Measurements from ENCODE around the gene KCNMA1.
"Not testable (repeated sequence)": the region's sequence is repeated elsewhere in the genome, so short reads cannot be mapped to it uniquely, and the experiment has no call there.

The KCNMA1 gene

DNA sequence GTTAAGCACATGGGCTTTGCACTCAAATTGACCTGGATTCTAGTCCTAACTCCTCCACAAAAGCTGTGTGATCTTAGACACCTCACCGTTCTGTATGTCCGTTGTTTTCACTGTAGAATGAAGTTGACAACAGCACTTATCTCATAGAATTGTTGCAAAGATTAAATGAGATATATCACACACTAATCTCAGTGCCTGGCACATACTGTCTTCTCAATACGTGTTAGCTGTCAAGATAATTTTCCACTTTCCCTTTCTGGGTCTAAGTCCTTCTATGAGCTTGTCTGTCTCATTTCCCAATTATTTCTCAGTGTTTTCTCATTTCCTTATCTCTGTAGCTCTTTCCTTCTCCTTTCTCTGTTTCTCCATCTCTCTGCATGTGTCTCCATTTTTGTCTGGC is 296.6 kb downstream of the KCNMA1 start:
- no peak for DNase-seq (ENCODE audit: low read depth)
- TF ChIP-seq CTCF (conservative IDR thresholded peaks at IDR 0.05; ENCODE audit: low read depth, low read length) = no peak

GRCh38 chr10:77339872-77340271 is 297.7 kb downstream of the KCNMA1 start:
- not testable (repeated sequence) for H3K4me3 ChIP-seq (ENCODE audit: low read length); DNase-seq (ENCODE audit: low read depth)

More for the DNA sequence above, 296.6 kb downstream of the KCNMA1 start:
- H3K4me3 ChIP-seq (ENCODE audit: low read length) = no peak overlapping the region

DNA sequence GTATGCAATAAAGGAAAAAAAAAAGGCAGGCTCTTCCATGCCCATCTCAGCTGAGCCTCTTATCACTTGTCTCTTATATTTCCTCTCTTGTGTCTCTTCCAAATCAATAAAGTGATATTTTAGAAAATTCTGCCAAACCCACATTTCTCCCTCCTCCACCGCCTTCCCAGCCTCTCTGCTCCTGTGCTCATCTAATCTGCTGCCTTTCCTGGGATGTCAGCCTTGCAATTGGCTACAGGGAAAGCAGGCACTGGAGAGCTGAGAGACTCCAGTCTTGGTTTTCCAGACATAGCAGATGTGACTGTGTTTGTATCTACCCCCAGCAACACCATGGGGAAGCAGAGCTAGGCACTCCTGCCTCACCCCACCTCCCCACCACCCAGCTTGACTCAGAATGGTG is 298.4 kb downstream of the KCNMA1 start:
- no peak for DNase-seq (ENCODE audit: low read depth)
- TF ChIP-seq CTCF (conservative IDR thresholded peaks at IDR 0.05; ENCODE audit: low read depth, low read length) = no peak
- H3K4me3 ChIP-seq (ENCODE audit: low read length) = no peak overlapping the region

GRCh38 chr10:77338143-77338542 is 299.5 kb downstream of the KCNMA1 start:
- TF ChIP-seq CTCF (conservative IDR thresholded peaks at IDR 0.05; ENCODE audit: low read depth, low read length) = no peak
- no peak for DNase-seq (ENCODE audit: low read depth)
- no peak overlapping the region for H3K4me3 ChIP-seq (ENCODE audit: low read length)

DNA sequence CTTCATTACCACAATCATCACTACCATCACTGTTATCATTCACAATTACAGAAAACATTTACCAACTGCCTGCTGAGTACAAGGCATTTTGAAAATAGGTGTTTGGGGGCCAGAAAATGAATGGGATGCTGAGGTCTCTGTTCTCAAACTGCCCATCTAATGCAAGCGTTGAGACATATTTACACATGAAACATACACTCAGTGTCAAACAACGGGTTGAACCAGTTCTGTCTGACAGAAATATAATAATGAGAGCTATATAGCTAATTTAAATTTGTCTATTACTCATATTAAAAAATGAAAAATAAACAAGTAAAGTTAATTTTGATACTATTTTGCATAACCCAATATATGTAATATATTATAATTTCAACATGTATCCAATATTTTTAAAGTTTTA is 303.1 kb downstream of the KCNMA1 start:
- no peak for DNase-seq (ENCODE audit: low read depth)

DNA sequence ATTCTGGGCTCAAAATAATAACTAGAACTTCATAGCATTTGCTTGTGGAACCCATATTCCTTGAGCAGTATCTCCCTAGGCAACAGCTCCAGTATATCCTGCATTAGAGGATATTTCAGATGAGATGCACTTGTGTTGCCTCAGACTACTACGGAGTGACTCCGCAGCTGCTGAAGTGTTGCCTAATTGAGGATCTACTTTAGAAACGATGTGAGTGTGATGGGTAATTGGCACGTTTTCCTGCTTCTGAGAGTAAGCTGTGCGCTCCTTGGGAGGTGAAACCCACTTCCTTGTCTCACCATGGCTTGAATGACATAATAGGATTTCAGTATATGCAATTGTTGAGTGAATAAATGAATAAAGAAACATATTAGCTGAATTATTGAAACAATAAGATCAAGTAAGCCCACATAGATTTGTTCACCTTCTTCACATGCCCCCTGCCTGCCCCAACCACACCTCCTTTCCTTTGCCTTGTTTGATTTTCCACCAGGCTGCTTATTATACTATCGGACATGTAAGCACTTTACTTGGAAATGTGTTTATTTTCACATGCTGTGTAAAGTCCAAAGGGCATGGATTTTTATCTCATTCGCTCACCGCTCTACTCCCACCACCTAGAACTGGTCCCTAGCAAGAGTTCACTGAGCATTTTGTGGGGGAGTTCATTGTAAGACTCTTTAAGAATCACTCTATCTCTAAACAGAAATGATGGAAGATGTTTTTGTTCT is 303.8 kb downstream of the KCNMA1 start:
- H3K4me3 ChIP-seq (ENCODE audit: low read length) = no peak overlapping the region
- DNase-seq (ENCODE audit: low read depth) = no peak
- TF ChIP-seq CTCF (conservative IDR thresholded peaks at IDR 0.05; ENCODE audit: low read depth, low read length) = no peak

More for the DNA sequence above, 303.1 kb downstream of the KCNMA1 start:
- no peak overlapping the region for H3K4me3 ChIP-seq (ENCODE audit: low read length)
- TF ChIP-seq CTCF (conservative IDR thresholded peaks at IDR 0.05; ENCODE audit: low read depth, low read length) = no peak

- DNase-seq (ENCODE audit: low read depth) = no peak
- no peak overlapping the region for H3K4me3 ChIP-seq (ENCODE audit: low read length)
Measured at GRCh38 chr10:77332256-77332655, 305.4 kb downstream of the KCNMA1 start.

More at GRCh38 chr10:77332256-77332655, 305.4 kb downstream of the KCNMA1 start:
- TF ChIP-seq CTCF (conservative IDR thresholded peaks at IDR 0.05; ENCODE audit: low read depth, low read length) = no peak

All from retinal pigment epithelial cell (primary cell).